Uterus (tissue), 4 donors: ENCODE results near the gene FAM83F. TPM values are rescaled to one million over a fixed set of nuclear protein-coding genes. Genes with fewer than 3 reads are reported as not detected.

Experiments used
- DNase-seq, 2 donors: peaks; one replicate each; pipeline ENCODE4 v3.0.0-alpha.2; 2019 to 2020
- H3K27ac ChIP-seq, 2 donors: fragments of 200-600 bp; sonication (generic); 1 replicate in 1 of 2; 2 replicates in 1 of 2; pipeline ENCODE4 v1.5.1; 2016 to 2018
- H3K27me3 ChIP-seq, 2 donors: fragments of 200-600 bp; sonication (generic); one replicate each; pipeline ENCODE4 v1.5.1; 2018 to 2019; ENCODE audit warnings: control low read depth in 1 of 2
- H3K36me3 ChIP-seq, 2 donors: fragments of 200-600 bp; sonication (generic); one replicate each; pipeline ENCODE4 v1.5.1; 2019; ENCODE audit warnings: control low read depth in 1 of 2
- H3K4me1 ChIP-seq, 2 donors: fragments of 200-600 bp; sonication (generic); one replicate each; pipeline ENCODE4 v1.5.1; 2018 to 2019; ENCODE audit warnings: control low read depth in 1 of 2
- H3K4me3 ChIP-seq, 2 donors: fragments of 200-600 bp; sonication (generic); 1 replicate in 1 of 2; 2 replicates in 1 of 2; pipeline ENCODE4 v1.5.1; 2018 to 2019; ENCODE audit warnings: mild to moderate bottlenecking in 1 of 2
- H3K9me3 ChIP-seq, 2 donors: fragments of 200-600 bp; sonication (generic); one replicate each; pipeline ENCODE4 v1.5.1; 2019; ENCODE audit warnings: control low read depth in 1 of 2
- POLR2A ChIP-seq, 2 donors: fragments of 450-650 bp; IDR thresholded peaks; one replicate each; pipeline ENCODE4 v1.6.1; 2016; ENCODE audit warnings: antibody characterized with exemption in 2 of 2, mild to moderate bottlenecking in 1 of 2, moderate library complexity in 1 of 2
- intact Hi-C: fragments of 100-400 bp; cut with DNase I; formaldehyde crosslinking; loops from one replicate; pipeline ENCODE4 v1.15.1; 2023; ENCODE audit warnings: low total_unique reads
- total RNA-seq, 4 donors: library from RNA; depleted of rRNA in 3 of 4; stranded (reverse); fragments of >200 nt in 3 of 4; gene quantifications; one replicate each; pipeline versions ENCODE4 v1.1.0 to v1.2.4, GENCODE V29; 2014 to 2023
- TF ChIP-seq, protein P1 (sequence below), 4 experiments: fragments of 200-600 bp in 2 of 4; fragments of 450-650 bp in 2 of 4; sonication (generic) in 2 of 4; IDR thresholded peaks; one replicate each; pipeline ENCODE4 v1.5.1; 2016 to 2019; ENCODE audit warnings: antibody characterized with exemption in 4 of 4, mild to moderate bottlenecking in 2 of 4, moderate library complexity in 1 of 4
- donor health status: DM: yes; HTN: yes; CAD: no.

FAM83F gene
- total RNA-seq, 4 donors from 2014 or later, result under 0.01 to 2.6 (median 0.11) TPM

DNA sequence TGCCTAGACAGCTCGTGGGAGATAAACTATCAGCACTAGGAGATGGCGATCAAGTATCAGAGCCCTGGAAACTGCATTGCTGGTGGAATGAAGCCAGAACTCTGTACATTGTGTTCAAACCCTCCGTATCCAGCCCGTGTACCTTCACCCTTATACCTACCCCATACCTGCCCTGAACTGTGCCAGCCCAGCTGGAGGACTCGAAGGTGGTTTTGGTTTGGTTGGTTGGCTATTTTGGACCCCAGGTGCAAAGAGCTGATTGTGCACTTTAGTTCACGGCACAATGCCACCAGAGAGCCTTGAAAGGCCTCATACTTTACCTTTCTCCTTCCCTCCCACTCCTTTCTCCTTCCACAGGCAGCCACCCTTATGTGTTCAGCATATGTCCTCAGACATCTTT, 16.0 kb downstream of the FAM83F start:
- TF ChIP-seq, protein P1, sequence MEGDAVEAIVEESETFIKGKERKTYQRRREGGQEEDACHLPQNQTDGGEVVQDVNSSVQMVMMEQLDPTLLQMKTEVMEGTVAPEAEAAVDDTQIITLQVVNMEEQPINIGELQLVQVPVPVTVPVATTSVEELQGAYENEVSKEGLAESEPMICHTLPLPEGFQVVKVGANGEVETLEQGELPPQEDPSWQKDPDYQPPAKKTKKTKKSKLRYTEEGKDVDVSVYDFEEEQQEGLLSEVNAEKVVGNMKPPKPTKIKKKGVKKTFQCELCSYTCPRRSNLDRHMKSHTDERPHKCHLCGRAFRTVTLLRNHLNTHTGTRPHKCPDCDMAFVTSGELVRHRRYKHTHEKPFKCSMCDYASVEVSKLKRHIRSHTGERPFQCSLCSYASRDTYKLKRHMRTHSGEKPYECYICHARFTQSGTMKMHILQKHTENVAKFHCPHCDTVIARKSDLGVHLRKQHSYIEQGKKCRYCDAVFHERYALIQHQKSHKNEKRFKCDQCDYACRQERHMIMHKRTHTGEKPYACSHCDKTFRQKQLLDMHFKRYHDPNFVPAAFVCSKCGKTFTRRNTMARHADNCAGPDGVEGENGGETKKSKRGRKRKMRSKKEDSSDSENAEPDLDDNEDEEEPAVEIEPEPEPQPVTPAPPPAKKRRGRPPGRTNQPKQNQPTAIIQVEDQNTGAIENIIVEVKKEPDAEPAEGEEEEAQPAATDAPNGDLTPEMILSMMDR (IDR thresholded peaks at IDR 0.05), result no peak
- no peak for TF ChIP-seq POLR2A (IDR thresholded peaks at IDR 0.05)
- intact Hi-C loops, result no loop called here
- DNase-seq, result no peak
- H3K9me3 ChIP-seq, result no peaks in the 10 kb centered on the region
- H3K4me1 ChIP-seq, result no peaks in the 10 kb centered on the region
- H3K27me3 ChIP-seq, result no peaks in the 10 kb centered on the region
- H3K36me3 ChIP-seq, result no peaks in the 10 kb centered on the region
- no peak overlapping the region for H3K4me3 ChIP-seq
- no peak overlapping the region for H3K27ac ChIP-seq

- Histone ChIP-seq H3K4me1 (no peaks in the 10 kb centered on the region), H3K4me3 (no peak overlapping the region), H3K27me3 (no peaks in the 10 kb centered on the region), H3K9me3 (no peaks in the 10 kb centered on the region), H3K36me3 (no peaks in the 10 kb centered on the region), H3K27ac (no peak overlapping the region)
- no peak for TF ChIP-seq POLR2A (IDR thresholded peaks at IDR 0.05)
- TF ChIP-seq, protein P1 (IDR thresholded peaks at IDR 0.05), result no peak
- DNase-seq, result no peak
- intact Hi-C loops, result no loop called here
Measured at GRCh38 chr22:40014667-40015248, 20.0 kb downstream of the FAM83F start.

DNA sequence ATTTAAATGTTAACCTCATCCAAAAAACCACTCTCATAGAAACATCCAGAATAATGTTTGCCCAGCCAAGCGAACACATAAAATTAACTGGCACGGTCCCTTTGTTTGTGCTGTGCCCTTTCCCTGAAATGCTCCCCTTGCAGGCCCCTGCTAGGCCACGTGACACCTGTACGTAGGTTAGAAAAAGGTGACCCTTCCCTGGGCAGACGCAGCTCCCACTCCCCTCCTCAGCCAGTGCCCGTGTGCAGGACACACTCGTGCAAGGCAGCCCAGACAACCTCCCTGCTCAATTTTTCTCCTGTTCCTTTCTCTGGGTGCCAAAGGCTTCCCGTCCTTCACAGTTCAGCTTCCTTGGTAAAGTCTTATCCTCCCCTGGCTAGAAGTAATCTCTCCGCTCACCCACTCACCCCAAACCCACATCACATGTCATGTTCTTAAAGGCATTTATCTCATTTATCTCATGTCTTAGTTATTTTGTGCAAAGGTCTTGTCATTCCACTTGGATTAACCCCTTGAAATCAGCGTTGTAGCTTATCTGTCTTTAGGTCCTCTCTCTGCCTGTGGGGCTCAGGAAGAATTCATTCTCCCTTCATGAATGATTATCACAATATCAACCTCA, 20.7 kb downstream of the FAM83F start:
- no peak for DNase-seq
- Histone ChIP-seq H3K4me1 (no peaks in the 10 kb centered on the region), H3K27me3 (no peaks in the 10 kb centered on the region), H3K9me3 (no peaks in the 10 kb centered on the region), H3K4me3 (no peak overlapping the region), H3K27ac (no peak overlapping the region), H3K36me3 (no peaks in the 10 kb centered on the region)
- no peak for TF ChIP-seq POLR2A (IDR thresholded peaks at IDR 0.05)
- intact Hi-C loops, result no loop called here

- Histone ChIP-seq H3K9me3 (no peaks in the 10 kb centered on the region), H3K27me3 (no peaks in the 10 kb centered on the region), H3K4me3 (no peak overlapping the region), H3K4me1 (no peaks in the 10 kb centered on the region), H3K27ac (no peak overlapping the region), H3K36me3 (no peaks in the 10 kb centered on the region)
- intact Hi-C loops, result no loop called here
- no peak for DNase-seq
- TF ChIP-seq POLR2A (IDR thresholded peaks at IDR 0.05), result no peak
- TF ChIP-seq, protein P1 (IDR thresholded peaks at IDR 0.05), result no peak
Measured at GRCh38 chr22:40018051-40018450, 23.3 kb downstream of the FAM83F start.

GRCh38 chr22:40019100-40019499, 24.3 kb downstream of the FAM83F start:
- H3K36me3 ChIP-seq, result no peaks in the 10 kb centered on the region
- no peaks in the 10 kb centered on the region for H3K27me3 ChIP-seq
- TF ChIP-seq, protein P1 (IDR thresholded peaks at IDR 0.05), result no peak
- no peak for TF ChIP-seq POLR2A (IDR thresholded peaks at IDR 0.05)
- H3K4me3 ChIP-seq, result no peak overlapping the region
- DNase-seq, result no peak
- intact Hi-C loops, result no loop called here
- H3K9me3 ChIP-seq, result no peaks in the 10 kb centered on the region
- H3K27ac ChIP-seq, result no peak overlapping the region
- H3K4me1 ChIP-seq, result no peaks in the 10 kb centered on the region
